Hematopoietic multipotent progenitor cell treated with erythropoietin and hydrocortisone succinate and interleukin-3 and kit ligand, for 15 days (in vitro differentiated cells): ENCODE measurements around the gene LZTFL1.

Experiments used
- DNase-seq: peaks from one replicate; pipeline ENCODE4 v3.0.0-alpha.2; 2015; ENCODE audit warnings: low spot score

Gene LZTFL1, protein sequence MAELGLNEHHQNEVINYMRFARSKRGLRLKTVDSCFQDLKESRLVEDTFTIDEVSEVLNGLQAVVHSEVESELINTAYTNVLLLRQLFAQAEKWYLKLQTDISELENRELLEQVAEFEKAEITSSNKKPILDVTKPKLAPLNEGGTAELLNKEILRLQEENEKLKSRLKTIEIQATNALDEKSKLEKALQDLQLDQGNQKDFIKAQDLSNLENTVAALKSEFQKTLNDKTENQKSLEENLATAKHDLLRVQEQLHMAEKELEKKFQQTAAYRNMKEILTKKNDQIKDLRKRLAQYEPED

DNA sequence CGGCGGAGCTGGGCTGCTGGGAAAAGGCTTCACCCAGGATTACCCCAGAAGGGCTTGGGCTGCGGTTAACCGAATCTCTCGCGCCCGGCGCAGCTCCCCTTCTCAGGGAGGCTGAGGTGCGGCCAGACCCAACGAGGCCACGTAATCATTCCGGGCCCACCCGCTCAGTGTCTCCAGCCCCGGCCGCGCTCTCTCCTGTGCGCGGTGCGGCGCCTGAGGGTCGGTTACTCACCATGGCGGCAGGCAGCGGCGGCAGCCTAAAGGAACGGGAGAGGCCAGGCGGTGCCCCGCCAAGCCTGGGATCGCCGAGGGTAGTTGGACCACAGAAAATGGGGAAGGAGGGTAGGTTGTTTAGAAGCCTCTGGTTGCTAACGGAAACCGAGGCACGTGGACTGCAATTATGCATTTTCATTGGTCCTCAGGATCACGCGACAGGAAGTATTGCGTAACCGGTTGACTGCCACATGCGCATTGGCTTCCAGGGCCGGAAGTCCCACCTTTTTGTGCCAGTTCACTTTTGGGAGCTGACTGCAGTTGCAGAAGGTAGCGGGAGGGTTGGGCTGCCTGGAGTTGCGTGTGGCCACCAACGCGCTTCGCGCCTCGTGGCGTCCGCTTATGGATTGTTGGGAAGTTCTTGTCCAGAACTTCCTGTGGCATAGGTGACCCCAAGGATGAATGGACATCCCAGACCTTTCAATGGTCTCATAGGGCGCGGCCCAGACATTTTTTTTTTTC, at the start of gene LZTFL1:
Gene LZTFL1 (minus strand): TSS at position 363 of the 735 bp plus-strand sequence. CDS start 128 bp downstream, at position 235.
- peak; percentile 92 for DNase-seq

DNA sequence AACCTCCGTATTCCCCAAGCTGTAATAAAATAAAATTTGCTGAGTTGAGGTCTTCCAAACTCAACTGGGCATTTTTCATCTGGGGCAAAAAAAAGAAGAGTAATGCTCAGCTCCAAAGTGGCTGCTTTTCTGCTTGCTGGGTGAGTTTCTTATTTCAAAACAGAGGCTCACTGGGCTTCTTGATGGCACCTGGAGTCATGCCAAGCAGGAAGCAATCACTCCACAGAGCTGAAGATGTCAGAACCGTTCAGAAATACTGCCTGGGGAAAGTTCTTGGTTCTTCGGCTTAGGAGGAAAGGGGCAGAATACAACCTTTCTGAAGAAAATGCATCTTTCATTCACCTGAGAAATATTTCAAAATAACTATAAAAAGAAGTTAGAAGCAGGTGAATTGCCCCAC, 48.5 kb upstream of the LZTFL1 start:
- DNase-seq = no peak

DNA sequence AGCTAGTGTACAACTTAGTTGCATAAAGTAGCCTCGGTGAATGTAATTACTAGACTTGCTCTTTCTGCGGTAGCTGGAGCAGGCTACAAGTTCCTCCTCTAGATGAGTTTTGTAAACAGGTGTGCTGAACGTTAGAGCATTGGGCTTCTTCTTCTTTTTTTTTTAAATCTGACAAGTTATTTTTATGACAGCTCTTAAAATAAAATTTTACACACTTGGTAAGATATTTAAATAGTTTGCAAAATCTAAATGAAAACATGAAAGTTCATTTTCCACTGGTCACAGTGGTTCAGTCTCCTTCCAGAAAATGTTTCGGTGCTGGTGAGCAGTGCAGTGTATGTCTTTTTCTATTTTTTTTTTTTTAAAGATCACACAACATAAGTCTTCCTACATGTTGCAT, 47.4 kb upstream of the LZTFL1 start:
- DNase-seq = no peak

DNA sequence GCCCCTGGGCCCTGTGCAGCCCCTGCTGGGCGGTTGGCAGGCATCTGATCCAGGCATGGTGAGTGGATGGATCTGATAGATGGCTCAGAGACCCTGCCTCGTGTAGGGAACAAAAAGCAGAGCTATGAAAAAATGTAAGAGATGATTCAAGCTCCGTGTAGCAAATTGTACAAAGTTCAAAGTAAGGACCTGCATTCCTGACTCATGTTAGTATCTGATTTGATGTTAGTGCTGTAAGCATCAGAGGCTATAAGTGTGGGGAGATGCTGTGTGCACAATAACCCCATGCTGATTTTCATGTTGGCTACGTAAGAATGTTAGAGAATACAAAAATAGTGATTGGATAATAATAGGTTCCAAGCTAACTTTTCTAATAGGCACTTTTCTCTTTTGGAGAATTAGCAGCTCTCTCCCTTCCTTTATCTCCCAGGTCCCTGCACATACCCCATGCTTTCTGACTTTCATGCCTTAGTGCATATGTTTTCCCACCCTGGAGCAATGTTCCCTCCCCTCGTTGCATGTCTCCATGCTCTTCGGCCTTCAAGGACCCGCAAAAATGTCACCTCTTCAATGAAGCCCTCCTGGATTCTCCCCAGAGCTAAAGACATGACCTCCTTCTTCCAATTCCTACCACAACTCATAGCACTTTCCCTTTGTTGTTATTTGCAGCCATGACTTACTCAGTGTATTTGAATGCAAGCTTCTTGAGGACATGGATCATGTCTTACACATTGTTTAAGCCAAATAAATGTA, 46.0 kb upstream of the LZTFL1 start:
- DNase-seq = no peak

DNA sequence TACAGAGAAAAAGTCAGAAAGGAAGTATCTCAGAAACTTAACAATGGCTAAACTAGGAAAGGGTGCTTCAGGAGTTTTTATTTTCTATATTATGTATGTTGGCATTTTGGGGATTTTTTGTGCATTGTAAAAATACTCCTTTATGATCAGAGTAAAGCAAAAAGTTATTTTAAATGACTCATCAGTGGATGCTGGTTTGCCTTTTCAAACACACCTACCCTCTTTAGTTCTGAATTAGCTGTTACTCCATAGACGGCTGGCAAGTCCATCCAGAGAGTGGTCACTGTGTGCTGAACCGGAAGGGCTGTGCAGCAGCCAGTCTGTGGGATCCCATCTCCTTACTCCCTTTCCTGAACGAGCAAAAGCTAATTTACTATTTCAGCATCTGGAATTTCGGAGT, 45.4 kb upstream of the LZTFL1 start:
- DNase-seq = no peak

DNA sequence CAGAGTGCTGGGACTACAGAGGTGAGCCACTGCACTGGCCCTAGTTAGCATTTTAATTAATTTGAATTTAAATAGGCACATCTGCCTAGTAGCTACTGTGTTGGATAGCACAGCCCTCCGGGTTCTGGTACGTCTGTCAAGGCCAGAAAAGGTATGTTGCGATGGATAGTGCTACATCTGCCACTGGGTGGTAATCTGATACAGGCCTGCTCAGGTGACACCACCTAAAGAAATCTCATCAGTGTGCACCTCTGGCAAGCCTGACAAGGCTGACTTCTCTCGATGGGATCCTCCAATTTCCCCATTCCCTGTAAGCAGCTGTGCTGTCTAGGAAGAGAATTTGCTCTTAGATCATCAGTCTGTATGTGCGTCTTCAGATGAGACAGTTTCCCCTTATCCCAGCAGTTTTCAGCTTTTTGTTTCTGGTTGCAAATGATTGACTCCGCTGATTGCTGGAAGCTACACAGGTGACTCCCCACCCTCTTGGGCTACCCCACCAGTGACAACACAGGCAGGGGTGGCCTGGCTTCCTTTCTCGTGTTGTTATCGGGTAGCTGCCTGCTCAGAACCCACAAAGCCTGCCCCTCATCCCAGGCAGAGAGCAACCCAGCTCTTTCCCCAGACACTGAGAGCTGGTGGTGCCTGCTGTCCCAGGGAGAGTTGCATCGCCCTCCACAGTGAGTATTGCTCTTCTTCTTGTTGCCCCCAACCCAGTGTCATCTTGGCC, 44.2 kb upstream of the LZTFL1 start, which contains the start of gene CCR9:
Gene CCR9 (plus strand): TSS at position 565 of the 727 bp plus-strand sequence. CDS start 8,391 bp downstream, outside the sequence.
- DNase-seq = no peak

DNA sequence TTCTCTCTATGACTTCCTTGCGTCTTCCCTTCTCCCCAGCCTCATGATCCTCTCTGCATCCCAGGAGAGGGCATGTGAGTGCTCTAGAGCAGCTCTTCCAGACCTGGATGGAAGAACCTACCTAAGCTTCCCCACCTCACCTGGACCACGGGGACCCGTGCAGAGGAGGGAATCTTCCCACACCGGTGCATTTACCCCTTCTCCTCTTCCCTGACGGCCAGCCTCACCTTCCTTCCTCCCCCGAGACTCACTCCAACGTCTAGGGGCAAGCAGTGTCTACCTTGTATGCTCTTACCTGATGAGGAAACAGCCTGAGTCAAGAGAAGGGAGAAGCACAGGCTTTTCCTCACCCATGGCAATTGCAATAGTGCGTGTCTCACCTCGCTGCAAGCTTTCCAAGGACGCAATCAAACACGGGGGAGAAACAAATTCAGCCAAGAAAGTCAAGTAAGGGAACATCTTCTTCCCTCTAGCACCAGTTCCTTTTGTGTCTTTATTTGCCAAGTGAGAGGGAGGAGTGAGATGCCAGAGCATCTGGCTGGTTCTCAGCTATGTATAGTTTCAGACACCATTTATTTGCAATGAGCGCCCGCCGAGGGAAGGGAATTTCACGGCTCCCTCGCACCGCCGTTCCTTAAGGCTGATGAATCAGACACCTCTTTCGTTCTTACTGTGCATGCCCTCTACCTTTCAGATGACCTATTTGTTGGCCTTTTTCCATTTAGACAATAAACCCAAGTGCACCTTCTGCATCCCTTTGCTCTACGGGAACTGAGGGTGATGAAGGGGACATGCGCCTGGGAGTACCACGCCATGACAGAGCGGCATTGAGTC, 42.7 kb upstream of the LZTFL1 start:
- DNase-seq = no peak

DNA sequence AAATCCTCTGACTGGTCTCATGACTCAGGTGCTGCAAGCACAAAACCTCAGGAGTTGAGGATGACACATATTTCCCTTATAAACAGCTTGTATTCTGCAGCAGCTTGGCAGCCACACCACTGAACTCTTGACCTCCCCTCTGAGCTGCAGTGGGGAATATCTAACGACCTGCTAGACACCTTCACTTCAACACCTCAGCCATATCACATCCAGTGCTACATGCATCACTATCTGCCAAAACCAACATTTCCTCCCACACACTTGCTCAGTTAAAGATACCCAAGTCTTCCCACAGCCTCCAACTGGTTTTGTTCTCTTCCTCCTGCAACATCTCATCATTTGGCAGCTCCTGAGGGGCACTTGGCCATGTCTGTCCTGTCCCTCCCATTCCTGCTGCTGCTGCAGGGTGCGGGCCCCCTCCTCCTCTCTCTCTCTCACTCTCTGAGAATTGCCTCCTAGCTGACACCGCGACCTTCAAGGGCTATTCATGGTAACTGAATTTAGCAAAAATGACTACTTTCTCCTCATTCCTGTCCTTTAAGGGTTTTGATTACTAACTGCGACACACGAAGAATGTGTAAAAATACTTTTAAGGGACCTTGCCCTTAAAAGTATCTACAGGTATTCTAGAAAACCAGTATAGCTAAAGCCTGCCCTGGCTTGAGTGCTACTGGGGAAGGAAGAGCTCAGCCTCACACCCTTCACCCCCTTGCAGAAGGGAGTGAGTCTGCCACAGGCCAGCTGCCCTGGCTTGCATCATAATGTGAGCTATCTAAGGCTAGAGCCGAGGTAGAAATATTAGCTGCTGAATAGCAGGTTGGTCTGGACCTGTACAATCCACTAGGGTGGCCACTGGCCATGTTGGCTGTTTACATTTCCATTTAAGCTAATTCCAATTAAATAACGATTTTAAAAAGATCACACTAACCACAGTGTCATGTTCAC, 39.4 kb upstream of the LZTFL1 start:
- no peak for DNase-seq

DNA sequence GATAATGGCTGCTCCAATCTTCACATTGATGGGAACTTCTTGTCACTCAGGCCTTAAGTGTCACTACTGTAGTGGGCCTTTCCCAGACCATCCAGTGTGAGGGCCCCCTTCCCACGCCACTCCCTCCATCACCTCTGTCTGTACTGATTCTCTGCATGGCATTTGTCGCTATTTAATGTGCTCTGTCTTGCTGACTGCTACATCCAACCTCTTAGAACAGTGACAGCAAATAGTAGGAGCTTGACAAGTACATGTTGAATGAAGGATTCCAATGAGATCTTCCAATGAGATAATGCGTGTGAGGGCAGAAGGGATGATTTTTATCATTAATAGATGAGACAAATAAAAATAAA, 38.8 kb upstream of the LZTFL1 start:
- DNase-seq = no peak

DNA sequence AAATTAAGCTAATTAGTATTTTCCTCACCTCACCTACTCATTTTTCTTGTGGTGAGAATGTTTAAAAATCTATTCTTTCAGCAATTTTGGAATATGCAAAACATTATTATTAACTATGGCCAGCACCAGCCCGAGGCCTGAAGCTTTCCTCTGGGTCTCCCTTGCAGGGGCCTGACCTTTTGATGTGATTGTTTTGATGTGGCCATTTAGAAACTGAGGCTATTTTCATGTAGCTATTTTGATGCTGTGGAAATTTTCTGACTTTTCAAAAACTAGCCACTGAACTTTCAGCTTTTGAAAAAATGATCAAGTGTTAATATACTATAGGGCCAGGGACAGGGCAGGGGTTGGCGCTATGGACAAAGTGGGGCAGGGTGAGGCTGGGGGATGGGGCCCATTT, 36.2 kb upstream of the LZTFL1 start:
- no peak for DNase-seq

DNA sequence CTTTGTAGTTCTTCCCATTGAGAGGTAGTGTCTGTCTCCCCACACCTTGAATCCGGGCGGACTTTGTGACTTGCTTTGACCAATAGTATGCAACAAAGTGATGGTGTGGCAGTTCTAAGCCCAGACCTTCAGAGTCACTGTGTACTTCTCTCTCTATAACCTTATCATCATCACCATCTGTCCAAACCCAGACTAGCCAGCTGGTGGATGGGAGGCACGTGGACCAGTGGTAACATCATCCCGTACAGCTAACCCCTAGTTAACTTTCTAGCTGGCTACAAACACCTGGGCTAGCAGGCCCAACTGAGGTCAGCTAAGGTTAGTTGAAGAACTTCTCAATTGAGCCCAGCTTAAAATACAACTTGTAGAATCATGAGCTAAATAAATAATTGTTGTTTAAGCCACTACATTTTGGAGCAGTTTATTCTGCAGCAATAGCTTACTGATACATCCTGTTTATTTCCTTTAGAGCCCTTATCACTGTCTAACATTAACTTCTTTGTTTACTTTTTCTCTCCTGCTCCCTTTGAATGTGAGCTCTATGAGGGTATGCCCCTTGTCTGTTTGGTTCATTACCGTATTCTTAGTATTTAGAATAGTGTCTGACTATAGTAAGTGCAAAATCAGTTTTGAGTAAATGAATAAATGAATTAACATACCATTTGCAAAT, 32.9 kb upstream of the LZTFL1 start:
- DNase-seq = no peak

DNA sequence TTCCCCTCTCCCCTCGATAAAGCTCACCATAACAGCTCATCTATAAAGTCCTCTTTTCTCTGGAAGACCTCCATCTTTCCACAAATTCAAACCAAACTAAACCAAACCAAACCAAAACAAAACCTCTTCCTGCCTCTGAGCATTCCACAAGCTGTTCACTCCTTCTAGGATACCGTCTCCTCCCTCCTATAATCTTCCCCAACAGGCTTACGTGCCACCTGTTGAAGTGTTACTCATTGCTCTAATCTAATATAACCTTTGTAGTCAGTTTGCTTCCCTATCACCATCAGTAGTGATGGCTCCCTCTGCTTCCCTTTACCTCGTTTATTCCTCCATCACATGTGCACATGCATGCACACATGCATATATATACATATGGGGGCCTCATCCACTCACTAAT, 31.7 kb upstream of the LZTFL1 start:
- DNase-seq = no peak

DNA sequence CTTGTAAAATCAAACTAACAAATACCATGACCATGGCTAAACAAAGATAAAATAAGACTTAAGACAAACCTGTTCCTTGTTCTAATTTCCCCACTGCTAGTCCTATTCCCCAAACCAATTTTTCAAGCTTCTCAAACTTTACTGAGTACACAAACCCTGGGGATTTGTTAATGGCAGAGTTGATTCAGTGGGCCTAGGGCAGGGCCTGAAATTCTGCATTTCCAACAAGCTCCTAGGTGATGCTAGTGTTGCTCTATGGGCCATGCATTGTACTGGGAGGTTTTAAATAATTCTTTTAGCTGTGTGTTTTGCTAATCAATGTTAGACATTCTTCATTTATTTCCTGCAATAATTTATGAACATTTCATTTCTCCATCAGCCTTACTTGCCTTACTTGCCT, 31.1 kb upstream of the LZTFL1 start:
- no peak for DNase-seq

DNA sequence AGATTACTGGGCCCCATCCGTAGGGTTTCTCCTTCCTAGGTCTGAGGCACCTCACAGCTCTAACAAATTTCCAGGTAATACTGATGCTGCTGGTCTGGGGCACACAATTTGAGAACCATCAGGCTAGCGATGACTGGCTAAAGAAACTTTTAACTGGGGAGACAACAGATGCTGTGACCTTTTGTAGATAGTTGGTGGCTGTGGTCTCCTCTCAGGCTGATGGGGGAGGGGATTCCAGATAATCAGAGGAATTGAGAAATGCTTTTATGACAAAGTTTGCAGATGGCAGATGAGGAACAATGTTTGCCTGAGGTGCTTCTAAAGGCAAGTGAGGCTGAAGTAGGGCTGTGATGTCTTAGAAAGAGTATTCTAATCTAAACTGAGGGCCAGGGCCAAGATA, 30.6 kb upstream of the LZTFL1 start:
- no peak for DNase-seq

DNA sequence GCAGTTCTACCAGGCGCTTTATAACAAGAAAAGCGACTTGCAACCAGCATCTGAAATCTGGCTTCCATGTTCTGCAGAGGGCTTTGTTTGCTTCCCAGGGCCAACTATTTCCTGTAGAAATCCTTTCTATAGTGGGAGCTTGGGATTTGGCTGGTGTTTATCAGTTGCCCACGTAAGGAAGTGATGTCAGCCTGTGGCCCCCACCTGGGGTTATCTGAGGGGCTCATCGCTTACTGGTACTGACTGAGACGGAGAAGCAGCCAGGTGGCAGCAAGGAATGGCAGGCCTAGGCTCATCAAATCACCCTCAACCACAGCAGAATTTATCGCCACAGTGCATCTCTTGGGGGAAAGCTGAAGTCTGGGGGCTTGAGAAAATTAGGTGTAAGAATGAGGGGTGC, 29.9 kb upstream of the LZTFL1 start:
- no peak for DNase-seq

DNA sequence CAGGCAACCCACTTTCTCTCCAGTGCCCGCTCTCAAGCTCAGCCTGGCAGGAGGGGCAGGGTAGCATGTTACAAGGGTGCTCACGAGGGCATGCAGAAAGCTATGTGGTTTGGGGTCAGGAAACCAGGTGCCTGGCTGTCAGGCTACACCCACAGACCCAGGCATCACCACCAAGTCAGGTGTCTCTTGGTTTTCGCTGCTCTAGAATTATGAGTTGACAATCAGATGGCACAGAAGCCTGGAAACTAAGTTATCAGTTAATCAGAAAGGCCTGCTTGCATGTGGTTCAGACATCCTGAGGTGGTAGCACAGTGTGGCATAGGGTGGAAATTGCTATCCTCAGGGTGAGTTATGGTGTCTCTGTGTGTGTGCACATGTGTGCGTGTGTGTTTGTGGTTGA, 28.2 kb upstream of the LZTFL1 start:
- no peak for DNase-seq

DNA sequence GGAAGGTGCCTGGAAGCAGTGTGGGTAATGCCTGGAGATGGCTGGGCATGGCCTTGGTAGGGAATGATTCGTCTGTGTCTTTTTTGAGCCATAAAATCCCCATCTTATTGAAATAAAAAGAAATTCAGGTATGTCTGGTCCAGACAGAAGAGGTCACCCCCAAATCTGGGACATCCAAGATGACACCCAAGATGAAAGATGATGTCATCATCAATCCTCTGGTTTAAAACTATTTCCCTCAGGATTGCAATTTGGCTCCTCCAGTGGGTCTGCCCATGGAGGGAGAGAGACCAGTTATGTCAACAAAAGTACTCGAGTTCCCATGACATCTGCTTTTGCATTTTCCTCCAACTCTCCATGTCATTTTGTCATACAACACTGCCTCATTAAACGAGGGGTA, 27.7 kb upstream of the LZTFL1 start:
- no peak for DNase-seq

DNA sequence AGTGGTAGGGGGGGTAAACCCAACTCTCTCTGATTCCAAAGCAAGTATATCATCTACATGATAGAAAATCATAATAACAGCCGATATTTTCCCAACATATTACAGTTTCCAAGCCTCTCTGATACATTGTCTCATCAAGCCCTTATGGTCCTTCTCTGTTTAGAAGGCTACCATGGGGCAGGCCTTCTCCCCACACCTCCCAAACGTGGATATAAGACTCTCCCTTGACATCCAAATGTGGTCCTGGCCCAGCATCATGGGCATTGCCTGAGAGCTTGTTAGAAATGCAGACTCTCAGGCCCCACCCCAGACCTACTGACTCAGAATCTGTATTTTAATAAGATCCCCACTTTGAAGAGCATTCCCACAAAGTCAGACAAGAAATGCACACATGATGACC, 26.7 kb upstream of the LZTFL1 start:
- no peak for DNase-seq

DNA sequence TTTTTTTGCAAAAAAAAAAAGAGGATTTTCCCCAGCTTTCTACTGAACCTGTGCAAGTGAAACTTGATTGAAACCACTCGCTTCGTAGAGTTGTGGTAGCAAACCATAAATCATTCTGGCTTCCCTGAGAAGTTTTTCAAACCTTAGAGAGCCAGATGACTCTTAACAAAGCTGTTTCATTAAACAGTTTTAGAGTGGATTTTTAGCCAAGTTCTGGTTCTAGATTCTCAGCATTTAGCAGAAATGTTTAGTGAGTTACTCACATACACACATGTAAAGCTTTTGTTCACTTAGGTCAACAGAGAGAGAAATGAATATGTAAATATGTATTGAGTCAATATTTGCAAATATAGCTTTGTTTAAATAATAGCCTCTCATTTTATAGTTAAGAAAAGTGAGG, 26.3 kb upstream of the LZTFL1 start:
- no peak for DNase-seq

DNA sequence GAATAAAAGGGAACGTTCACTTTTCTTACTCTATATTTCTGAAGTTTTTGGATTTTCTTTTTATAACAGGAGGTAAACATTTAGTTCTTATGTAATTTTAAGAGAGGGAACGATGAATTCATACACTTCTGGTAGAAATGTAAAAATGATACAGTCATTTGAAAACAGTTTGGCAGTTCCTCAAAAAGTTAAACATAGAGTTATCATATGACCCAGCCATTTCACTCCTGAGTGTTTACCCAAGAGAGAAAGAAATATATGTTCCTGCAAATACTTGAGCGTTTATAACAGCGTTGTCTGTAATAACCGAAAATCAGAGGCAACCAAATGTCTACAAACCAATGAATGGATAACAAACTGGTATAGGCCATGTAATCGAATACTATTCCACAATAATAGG, 23.6 kb upstream of the LZTFL1 start:
- DNase-seq = no peak
